ENCODE results near the gene TMPRSS9.

- no peak for TF ChIP-seq GATA3 (IDR thresholded peaks at IDR 0.05; ENCODE audit: low read depth, low read length)
- TF ChIP-seq GATA2 (IDR thresholded peaks at IDR 0.05; ENCODE audit: low read depth, low read length), result no peak
Measured at GRCh38 chr19:2423071-2423914, 63.2 kb downstream of the TMPRSS9 start.

Measured in SH-SY5Y (cell line).